GM12878 (cell line): ENCODE data around the gene ERCC3. TPM values are rescaled to one million over a fixed set of nuclear protein-coding genes. Genes with fewer than 3 reads are reported as not detected.

Source experiments
- ATAC-seq: fragments of 200-7000 bp; cut with Tn5 transposase; 3 replicates; pipeline ENCODE4 v1.9.1; 2020; ENCODE audit warnings: mild to moderate bottlenecking, moderate library complexity
- BruUV-seq: library from RNA; stranded (reverse); fragments of 400-500 nt; replicated peaks from 2 replicates; lab custom pipeline; 2021; lab: Mats Ljungman, UMichigan
- CTCF ChIA-PET: fragments of 300-600 bp; sonication (Branson Sonifier 250); formaldehyde crosslinking; extraction: SDS; loops from one replicate; lab custom pipeline; 2021; ENCODE audit warnings: inconsistent platforms; lab: Yijun Ruan, JAX
- POLR2A ChIA-PET: fragments of 350-600 bp; formaldehyde crosslinking; extraction: SDS; loops from one replicate; lab custom pipeline; 2021; ENCODE audit warnings: inconsistent platforms; lab: Charles Lee
- RAD21 ChIA-PET: fragments of 300-600 bp; sonication (Branson Sonifier 250); formaldehyde crosslinking; loops from one replicate; lab custom pipeline; 2023; ENCODE audit warnings: antibody characterized with exemption; ENCODE audit not compliant: unreplicated experiment; lab: Charles Lee
- SMC1A ChIA-PET: fragments of 300-600 bp; sonication (Branson Sonifier 250); formaldehyde crosslinking; loops from one replicate; lab custom pipeline; 2023; ENCODE audit not compliant: unreplicated experiment, uncharacterized antibody; lab: Charles Lee
- DNase-seq: peaks from one replicate; pipeline ENCODE4 v3.0.0-alpha.2; 2011; ENCODE audit warnings: low read depth, low spot score
- FAIRE-seq: peaks from 3 replicates; lab custom pipeline; 2011; peaks lifted over from hg19 to GRCh38; lab: Jason Lieb, UNC
- H2AFZ ChIP-seq: 2 replicates; pipeline ENCODE4 v1.6.0; 2011; ENCODE audit warnings: low read depth, low read length, control low read depth; ENCODE audit not compliant: control insufficient read depth
- H3K27ac ChIP-seq: 2 replicates; pipeline ENCODE4 v1.5.1; 2011; ENCODE audit warnings: control low read depth; ENCODE audit not compliant: control insufficient read depth, insufficient read depth
- H3K27me3 ChIP-seq, 2 experiments: replicated peaks in 1 of 2; 2 replicates each; pipeline versions ENCODE4 v1.6.0 to v1.6.1; 2011; ENCODE audit warnings: low read length in 1 of 2; ENCODE audit not compliant: control insufficient read depth in 2 of 2, insufficient read depth in 2 of 2
- H3K36me3 ChIP-seq, 2 experiments: 2 replicates each; pipeline ENCODE4 v1.5.1; 2011; ENCODE audit warnings: low read length in 1 of 2; ENCODE audit not compliant: control insufficient read depth in 2 of 2, insufficient read depth in 2 of 2
- H3K4me1 ChIP-seq: 2 replicates; pipeline ENCODE4 v1.6.1; 2011; ENCODE audit warnings: mild to moderate bottlenecking, low read length, moderate library complexity, mixed read lengths; ENCODE audit not compliant: control insufficient read depth, insufficient read depth
- H3K4me2 ChIP-seq: 2 replicates; pipeline ENCODE4 v1.6.0; 2011; ENCODE audit warnings: control low read depth; ENCODE audit not compliant: control insufficient read depth, insufficient read depth
- H3K4me3 ChIP-seq: fragments of 200-600 bp; sonication (generic); 2 replicates; pipeline ENCODE4 v1.5.1; 2016
- H3K79me2 ChIP-seq: 2 replicates; pipeline ENCODE4 v1.6.0; 2011; ENCODE audit warnings: low read length; ENCODE audit not compliant: control insufficient read depth, insufficient read depth
- H3K9ac ChIP-seq: 2 replicates; pipeline ENCODE4 v1.8.0; 2011; ENCODE audit warnings: low read length, control low read depth, mixed read lengths; ENCODE audit not compliant: control insufficient read depth, insufficient read depth
- H3K9me3 ChIP-seq: replicated peaks from 3 replicates; pipeline ENCODE4 v1.5.1; 2011; ENCODE audit warnings: mild to moderate bottlenecking, low read length; ENCODE audit not compliant: control insufficient read depth, insufficient read depth
- H4K20me1 ChIP-seq: 2 replicates; pipeline ENCODE4 v1.6.0; 2011; ENCODE audit not compliant: control insufficient read depth, insufficient read depth
- BACH1 ChIP-seq: fragments of 450-650 bp; IDR thresholded peaks from 2 replicates; pipeline ENCODE4 v1.6.1; 2017; ENCODE audit warnings: mild to moderate bottlenecking, borderline replicate concordance
- ETV6 ChIP-seq, 2 experiments: fragments of 450-650 bp in 1 of 2; IDR thresholded peaks in 1 of 2; conservative IDR thresholded peaks in 1 of 2; 2 replicates each; pipeline ENCODE4 v1.6.1; 2014; ENCODE audit warnings: antibody characterized with exemption in 1 of 2, borderline replicate concordance in 1 of 2, low read depth in 1 of 2, mild to moderate bottlenecking in 1 of 2, moderate library complexity in 1 of 2
- HDAC6 ChIP-seq: fragments of 200-600 bp; sonication (generic); IDR thresholded peaks from one replicate; pipeline ENCODE4 v1.8.0; 2017; ENCODE audit warnings: antibody characterized with exemption; ENCODE audit not compliant: unreplicated experiment
- HDGF ChIP-seq: fragments of 450-650 bp; IDR thresholded peaks from 2 replicates; pipeline ENCODE4 v1.6.1; 2016; ENCODE audit warnings: antibody characterized with exemption
- MTA3 ChIP-seq: IDR thresholded peaks from 2 replicates; pipeline ENCODE4 v1.6.1; 2012; ENCODE audit warnings: low read length, inconsistent platforms, borderline replicate concordance
- NR2F1 ChIP-seq: fragments of 450-650 bp; conservative IDR thresholded peaks from 2 replicates; pipeline ENCODE4 v1.6.1; 2017; ENCODE audit warnings: mild to moderate bottlenecking
- NRF1 ChIP-seq: conservative IDR thresholded peaks from 2 replicates; pipeline ENCODE4 v1.6.1; 2011; ENCODE audit warnings: mild to moderate bottlenecking, low read depth, low read length, improper control_type of control experiment
- POLR2A ChIP-seq: IDR thresholded peaks from 2 replicates; pipeline ENCODE4 v1.6.1; 2011; ENCODE audit warnings: low read depth, mild to moderate bottlenecking, low read length
- SMAD1 ChIP-seq: fragments of 450-650 bp; IDR thresholded peaks from 2 replicates; pipeline ENCODE4 v1.6.1; 2018; ENCODE audit warnings: mild to moderate bottlenecking, low read depth; ENCODE audit not compliant: partially characterized antibody
- SPI1 ChIP-seq: IDR thresholded peaks from 2 replicates; pipeline ENCODE4 v1.6.1; 2011; ENCODE audit warnings: low read depth, mild to moderate bottlenecking, low read length, moderate library complexity, borderline replicate concordance; ENCODE audit not compliant: insufficient read depth
- SRF ChIP-seq, 2 experiments: IDR thresholded peaks; 2 replicates each; pipeline ENCODE4 v1.6.1; 2011; ENCODE audit warnings: low read depth in 2 of 2, low read length in 2 of 2, mild to moderate bottlenecking in 1 of 2, moderate library complexity in 1 of 2
- TCF12 ChIP-seq: IDR thresholded peaks from 2 replicates; pipeline ENCODE4 v1.6.1; 2011; ENCODE audit warnings: low read depth, mild to moderate bottlenecking, low read length
- USF2 ChIP-seq: IDR thresholded peaks from 2 replicates; pipeline ENCODE4 v1.6.1; 2011; ENCODE audit warnings: low read depth, low read length, improper control_type of control experiment, borderline replicate concordance
- ZNF217 ChIP-seq: fragments of 450-650 bp; IDR thresholded peaks from 2 replicates; pipeline ENCODE4 v1.6.1; 2017; ENCODE audit warnings: antibody characterized with exemption, mild to moderate bottlenecking
- ZNF622 ChIP-seq: fragments of 450-650 bp; IDR thresholded peaks from 2 replicates; pipeline ENCODE4 v1.6.1; 2017; ENCODE audit warnings: mild to moderate bottlenecking, inconsistent platforms
- WGBS: methylation state at CpG from one replicate; pipeline ENCODE4 v1.1.6; 2016; ENCODE audit warnings: low lambda C conversion rate; ENCODE audit not compliant: insufficient replicate concordance, insufficient coverage; ENCODE audit errors: missing lambda C conversion rate; 5-methylcytosine and 5-hydroxymethylcytosine counted together
- in situ Hi-C: fragments of 300-500 bp; cut with MboI; formaldehyde crosslinking; loops from 9 replicates; pipeline ENCODE4 v1.14.3; 2018; ENCODE audit warnings: mixed read lengths
- intact Hi-C: fragments of 100-400 bp; cut with micrococcal nuclease; formaldehyde crosslinking; loops from one replicate; pipeline ENCODE4 v1.14.2; 2022; ENCODE audit not compliant: unreplicated experiment
- polyA plus RNA-seq, 11 experiments: library from polyadenylated mRNA; depleted of rRNA in 4 of 11; unstranded in 6 of 11; stranded (reverse) in 5 of 11; fragments of >200 nt; fragmentation: Nextera tagmentation in 4 of 11; fragmentation: Illumina TruSeq in 1 of 11; extraction: Ambion mirVana in 4 of 11; extraction: Trizol in 1 of 11; gene quantifications; 1 replicate in 1 of 11; 2 replicates in 10 of 11; pipeline versions ENCODE4 v1.2.1 to v1.2.3, GENCODE V29; 2011 to 2016; ENCODE audit warnings: inconsistent platforms in 2 of 11, missing spikeins in 2 of 11, low read depth in 1 of 11
- total RNA-seq, 4 experiments: library from RNA; depleted of rRNA in 3 of 4; stranded (reverse); fragments of >200 nt in 3 of 4; fragmentation: Illumina TruSeq in 1 of 4; extraction: Trizol in 1 of 4; gene quantifications; 2 replicates each; pipeline versions ENCODE4 v1.2.1 to v1.2.3, GENCODE V29; 2013 to 2021

ERCC3 gene
- total and polyA plus RNA-seq, 10 of the 15 experiments (the other 5 are each of a cell fraction or from before 2014, with no cell fraction given) = 17.1 to 64.8 (median 42.8) TPM

GRCh38 chr2:127278959-127279358, 15.0 kb downstream of the ERCC3 start:
- H3K4me3 ChIP-seq = no peak overlapping the region
- no peak overlapping the region for H2AFZ ChIP-seq
- 67% methylated on average over 3 of the region's 3 CpGs for WGBS
- H3K9me3 ChIP-seq = peaks cover 4% of the 10 kb centered on the region; the same call in 2 of the 3 replicates
- DNase-seq = no peak
- no peak for TF ChIP-seq NR2F1
- peak; percentile 37; the same call in 1 of the 2 replicates for TF ChIP-seq SPI1
- TF ChIP-seq, all 136 proteins: peak for 1
- ATAC-seq (no peak), FAIRE-seq (no peak)
- Histone ChIP-seq H3K79me2 (peaks cover 3% of the 10 kb centered on the region), H3K9ac (no peak overlapping the region), H3K4me2 (no peak overlapping the region), H4K20me1 (no peaks in the 10 kb centered on the region; the same call in 1 of the 2 replicates), H3K27me3 (no peaks in the 10 kb centered on the region), H3K4me1 (peaks cover 6% of the 10 kb centered on the region; the same call in 1 of the 2 replicates), H3K36me3 (peaks cover 19 to 44% of the 10 kb centered on the region in 2 experiments), H3K27ac (no peak overlapping the region)
- in situ Hi-C loops = no loop called here
- ChIA-PET CTCF (interaction anchor here (0.7 to 1.6 kb wide), 5 partner anchors 14 to 200 kb away, joined by 3 to 5 read pairs (median 3); partner anchors contain the start of gene ERCC3), POLR2A (interaction anchor here (1.1 to 1.8 kb wide), 2 partner anchors 9 to 15 kb away, joined by 7 to 11 read pairs; partner anchors contain the start of gene ERCC3), RAD21 (interaction anchor here (1.1 kb wide), 1 partner anchor 14 kb away, joined by 3 read pairs; no protein-coding TSS in a partner anchor), SMC1A (interaction anchor here (0.9 to 3.3 kb wide), 3 partner anchors 15 to 200 kb away, joined by 4 to 13 read pairs (median 6); partner anchors contain the start of gene ERCC3)
- intact Hi-C loops = no loop called here
- BruUV-seq = no TSS peak

GRCh38 chr2:127277028-127277427, 16.9 kb downstream of the ERCC3 start:
- WGBS = 47% methylated on average over 2 of the region's 2 CpGs
- ATAC-seq (peak; percentile 91), FAIRE-seq (peak; percentile 78), DNase-seq (peak; percentile 39)
- Histone ChIP-seq H3K27me3 (no peaks in the 10 kb centered on the region), H3K4me2 (no peak overlapping the region; the same call in 1 of the 2 replicates), H3K9ac (no peak overlapping the region), H4K20me1 (no peaks in the 10 kb centered on the region; the same call in 1 of the 2 replicates), H3K27ac (0 out of 2 replicates have a peak overlapping the region, but pooled peaks have one; percentile 9), H3K4me1 (peaks cover 6% of the 10 kb centered on the region; the same call in 1 of the 2 replicates), H3K4me3 (no peak overlapping the region), H3K36me3 (peaks cover 18 to 35% of the 10 kb centered on the region in 2 experiments), H3K9me3 (no peaks in the 10 kb centered on the region), H2AFZ (no peak overlapping the region), H3K79me2 (no peaks in the 10 kb centered on the region; the same call in 1 of the 2 replicates)
- intact Hi-C loops = no loop called here
- RAD21 ChIA-PET = no interaction called here
- CTCF ChIA-PET = interaction anchor here (0.6 kb wide), 1 partner anchor 815 kb away, joined by 3 read pairs; no protein-coding TSS in a partner anchor
- in situ Hi-C loops = no loop called here
- SMC1A ChIA-PET = interaction anchor here (0.7 to 3.3 kb wide), 2 partner anchors 17 to 202 kb away, joined by 3 to 13 read pairs; partner anchors contain the start of gene ERCC3
- no TSS peak for BruUV-seq
- POLR2A ChIA-PET = no interaction called here
- TF ChIP-seq MTA3 = no peak
- TF ChIP-seq USF2 = no peak
- no peak for TF ChIP-seq SRF (IDR thresholded peaks at IDR 0.05; ENCODE audit: low read depth in 2 of 2, low read length in 2 of 2)
- TF ChIP-seq ZNF217 = no peak
- no peak for TF ChIP-seq POLR2A
- TF ChIP-seq NR2F1 = peak; percentile 48; the same call in 1 of the 2 replicates
- no peak for TF ChIP-seq SMAD1
- TF ChIP-seq HDGF = no peak
- TF ChIP-seq ZNF622 = no peak
- TF ChIP-seq NRF1 = no peak
- peak; percentile 53; the same call in 1 of the 2 replicates for TF ChIP-seq TCF12
- TF ChIP-seq BACH1 = no peak
- no peak for TF ChIP-seq ETV6 (conservative IDR thresholded peaks at IDR 0.05 in 1 of 2, IDR thresholded peaks at IDR 0.05 in 1 of 2; ENCODE audit: borderline replicate concordance in 1 of 2, low read depth in 1 of 2)
- no peak for TF ChIP-seq HDAC6
